Heart left ventricle (tissue), 16 donors: ENCODE measurements around the gene GPRIN3. TPM values are rescaled to one million over a fixed set of nuclear protein-coding genes. Genes with fewer than 3 reads are reported as not detected.

Experiments
- ATAC-seq, 4 donors: fragments of 200-7000 bp; cut with Tn5 transposase; one replicate each; pipeline ENCODE4 v1.9.1; 2020 to 2022; ENCODE audit warnings: moderate library complexity in 4 of 4, mild to moderate bottlenecking in 3 of 4, moderate number of reproducible peaks in 1 of 4
- DNase-seq, 5 donors: peaks; one replicate each; pipeline ENCODE4 v3.0.0-alpha.2; 2020
- H3K27ac ChIP-seq, 12 donors: fragments of 200-600 bp; sonication (generic) in 4 of 12; one replicate each; pipeline versions ENCODE4 v1.5.0 to v1.8.0; 2016 to 2022; ENCODE audit warnings: mild to moderate bottlenecking in 2 of 12
- H3K27me3 ChIP-seq, 9 donors: fragments of 200-600 bp; sonication (generic) in 2 of 9; one replicate each; pipeline versions ENCODE4 v1.5.1 to v1.8.0; 2016 to 2022; ENCODE audit warnings: mild to moderate bottlenecking in 3 of 9
- H3K36me3 ChIP-seq, 9 donors: fragments of 200-600 bp; sonication (generic) in 2 of 9; one replicate each; pipeline versions ENCODE4 v1.5.0 to v1.8.0; 2018 to 2022; ENCODE audit warnings: mild to moderate bottlenecking in 2 of 9
- H3K4me1 ChIP-seq, 12 donors: fragments of 200-600 bp; sonication (generic) in 4 of 12; one replicate each; pipeline versions ENCODE4 v1.5.0 to v1.8.0; 2016 to 2022; ENCODE audit warnings: mild to moderate bottlenecking in 3 of 12
- H3K4me3 ChIP-seq, 12 donors: fragments of 200-600 bp; sonication (generic) in 4 of 12; one replicate each; pipeline versions ENCODE4 v1.5.0 to v1.8.0; 2017 to 2022; ENCODE audit warnings: mild to moderate bottlenecking in 9 of 12, moderate library complexity in 4 of 12
- H3K9me3 ChIP-seq, 12 donors: fragments of 200-600 bp; sonication (generic) in 4 of 12; one replicate each; pipeline versions ENCODE4 v1.5.0 to v1.8.0; 2016 to 2022; ENCODE audit warnings: mild to moderate bottlenecking in 1 of 12
- POLR2A ChIP-seq, 2 donors: fragments of 450-650 bp; IDR thresholded peaks; one replicate each; pipeline ENCODE4 v1.6.1; 2017; ENCODE audit warnings: antibody characterized with exemption in 2 of 2, mild to moderate bottlenecking in 2 of 2, moderate library complexity in 2 of 2
- WGBS, 4 donors: extraction: QIAGEN DNeasy Blood & Tissue Kit in 2 of 4; methylation state at CpG; one replicate each; pipeline versions ENCODE4 v1.1.5 to v1.1.7; 2013 to 2018; 5-methylcytosine and 5-hydroxymethylcytosine counted together
- intact Hi-C, 10 donors: fragments of 100-400 bp; cut with DNase I; formaldehyde crosslinking; loops; one replicate each; pipeline versions ENCODE4 v1.11.1 to v1.14.2; 2022
- polyA plus RNA-seq, 2 donors: library from polyadenylated mRNA; stranded (reverse); fragments of 200-250 nt; gene quantifications; one replicate each; pipeline ENCODE4 v1.2.3, GENCODE V29; 2013
- total RNA-seq, 9 donors: library from RNA; depleted of rRNA in 2 of 9; stranded (reverse); fragments of >200 nt in 2 of 9; fragmentation: NEBNext Ultra II Directional in 3 of 9; extraction: Animal tissue kit (Norgen Biotek cat#: 25700) in 3 of 9; gene quantifications; one replicate each; pipeline versions ENCODE4 v1.1.0 to v1.2.4, GENCODE V29; 2016 to 2023
- TF ChIP-seq, protein P1 (sequence below), 12 donors: fragments of 200-600 bp; sonication (generic) in 4 of 12; IDR thresholded peaks; one replicate each; pipeline versions ENCODE4 v1.5.0 to v1.8.0; 2018 to 2022; ENCODE audit warnings: antibody characterized with exemption in 12 of 12, mild to moderate bottlenecking in 5 of 12
- donor health status: ischemic (EF 13 %, LVEDD 7.1; RV severe dilation, severe dysfunction).
- donor health status: healthy with polysubstance abuse.
- donor health status: DM: no; HTN: yes; CAD: no.
- donor health status: DM: no; HTN: no; CAD: no.
- donor health status: ischemic (EF 25% LVEDD 6.9; RV normal size, moderate dysfunction).
- donor health status: ischemic (EF 25% LVEDD 5.7; RV mildly dilated, moderate dysfunction).
- donor health status: healthy.
- donor health status: DM: yes; HTN: yes; CAD: no.
- donor health status: ischemic (EF 35%, LVEDD 5.7; RV mildly dilated, moderate dysfunction).
- donor health status: nonischemic (EF 11% LVEDD 7.7; RV severe dilation, severe dysfunction).
- donor health status: DM: yes; HTN: yes; CAD: no.
- donor health status: PGD.
- donor health status: ischemic (EF 29% LVEDD 5.4; RV normal size, mild dysfunction).
- donor health status: nonischemic (EF 23%, LVEDD 6.1; RV moderate dilation, normal function).

GPRIN3 gene
- total and polyA plus RNA-seq, 11 donors, result 2.4 to 16.5 (median 13.0) TPM

DNA sequence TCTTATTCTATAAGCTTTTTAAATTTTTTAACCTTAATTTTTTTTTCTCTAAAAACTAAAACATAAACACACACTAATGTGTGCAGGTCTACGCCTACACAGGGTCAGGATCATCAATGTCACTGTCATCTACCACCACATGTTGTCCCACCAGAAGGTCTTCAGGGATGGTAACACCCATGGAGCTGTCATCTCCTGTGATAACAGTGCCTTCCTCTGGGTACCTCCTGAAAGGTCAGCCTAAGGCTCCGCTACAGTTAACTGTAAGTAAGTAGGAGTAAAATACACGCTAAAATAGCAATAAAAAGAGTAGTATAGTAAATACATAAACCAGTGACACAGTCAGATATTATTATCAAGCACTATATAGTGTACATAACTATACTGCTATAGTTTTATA is 45.9 kb upstream of the GPRIN3 start:
- Histone ChIP-seq H3K27me3 (no peaks in the 10 kb centered on the region), H3K9me3 (peaks cover 0 to 3% (median 0%) of the 10 kb centered on the region in 12 donors), H3K27ac (no peak overlapping the region), H3K4me1 (no peaks in the 10 kb centered on the region), H3K36me3 (no peaks in the 10 kb centered on the region), H3K4me3 (no peak overlapping the region)
- ATAC-seq (no peak), DNase-seq (no peak)
- 92 to 96% (median 93%) methylated on average over 3 of the region's 3 CpGs for WGBS, 4 donors
- TF ChIP-seq, protein P1, sequence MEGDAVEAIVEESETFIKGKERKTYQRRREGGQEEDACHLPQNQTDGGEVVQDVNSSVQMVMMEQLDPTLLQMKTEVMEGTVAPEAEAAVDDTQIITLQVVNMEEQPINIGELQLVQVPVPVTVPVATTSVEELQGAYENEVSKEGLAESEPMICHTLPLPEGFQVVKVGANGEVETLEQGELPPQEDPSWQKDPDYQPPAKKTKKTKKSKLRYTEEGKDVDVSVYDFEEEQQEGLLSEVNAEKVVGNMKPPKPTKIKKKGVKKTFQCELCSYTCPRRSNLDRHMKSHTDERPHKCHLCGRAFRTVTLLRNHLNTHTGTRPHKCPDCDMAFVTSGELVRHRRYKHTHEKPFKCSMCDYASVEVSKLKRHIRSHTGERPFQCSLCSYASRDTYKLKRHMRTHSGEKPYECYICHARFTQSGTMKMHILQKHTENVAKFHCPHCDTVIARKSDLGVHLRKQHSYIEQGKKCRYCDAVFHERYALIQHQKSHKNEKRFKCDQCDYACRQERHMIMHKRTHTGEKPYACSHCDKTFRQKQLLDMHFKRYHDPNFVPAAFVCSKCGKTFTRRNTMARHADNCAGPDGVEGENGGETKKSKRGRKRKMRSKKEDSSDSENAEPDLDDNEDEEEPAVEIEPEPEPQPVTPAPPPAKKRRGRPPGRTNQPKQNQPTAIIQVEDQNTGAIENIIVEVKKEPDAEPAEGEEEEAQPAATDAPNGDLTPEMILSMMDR (IDR thresholded peaks at IDR 0.05), result no peak
- no peak for TF ChIP-seq POLR2A (IDR thresholded peaks at IDR 0.05)
- intact Hi-C loops, result no loop called here

DNA sequence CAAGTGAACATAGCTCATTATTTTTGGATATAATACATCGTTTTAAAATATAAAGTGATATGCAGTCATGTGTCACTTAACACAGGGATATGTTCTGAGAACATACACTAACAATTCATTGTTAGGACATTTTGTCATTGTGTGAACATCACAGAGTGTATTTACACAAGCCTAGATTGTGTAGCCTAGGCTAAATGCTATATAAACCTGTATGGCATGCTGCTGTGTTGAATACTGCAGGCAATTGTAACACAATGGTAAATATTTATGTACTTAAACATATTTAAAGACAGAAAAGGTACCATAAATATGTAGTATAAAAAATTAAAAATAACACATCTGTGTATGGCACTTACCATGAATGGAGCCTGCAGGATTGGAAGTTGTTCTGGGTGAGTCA is 44.9 kb upstream of the GPRIN3 start:
- DNase-seq (no peak), ATAC-seq (no peak)
- H3K4me1 ChIP-seq, result no peaks in the 10 kb centered on the region
- H3K4me3 ChIP-seq, result no peak overlapping the region
- no peak for TF ChIP-seq POLR2A (IDR thresholded peaks at IDR 0.05)
- TF ChIP-seq, protein P1 (IDR thresholded peaks at IDR 0.05), result no peak
- H3K36me3 ChIP-seq, result no peaks in the 10 kb centered on the region
- peaks cover 0 to 9% (median 5%) of the 10 kb centered on the region in 12 donors for H3K9me3 ChIP-seq
- no peak overlapping the region for H3K27ac ChIP-seq
- H3K27me3 ChIP-seq, result no peaks in the 10 kb centered on the region
- intact Hi-C loops, result no loop called here
- 46 to 60% (median 55%) methylated on average over 1 of the region's 1 CpG for WGBS, 4 donors

DNA sequence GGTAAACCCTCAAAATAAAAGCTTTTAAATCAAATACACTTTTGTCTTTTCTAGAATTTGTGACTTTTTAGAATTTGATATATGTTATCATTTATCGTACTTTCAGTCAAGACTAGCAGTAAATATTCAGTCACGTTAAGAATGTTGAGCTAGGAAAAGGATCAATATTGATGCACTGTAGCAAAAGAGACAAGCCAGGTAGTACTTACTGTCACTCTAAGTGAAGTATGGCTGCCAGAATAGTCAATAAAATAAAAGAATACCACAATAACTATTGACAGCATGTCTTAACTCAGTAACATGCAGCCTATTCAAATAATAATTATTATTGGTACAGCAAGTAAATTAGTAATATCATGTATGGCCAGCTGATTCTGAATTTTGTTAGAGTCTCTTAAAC is 43.6 kb upstream of the GPRIN3 start:
- no peak for TF ChIP-seq POLR2A (IDR thresholded peaks at IDR 0.05)
- TF ChIP-seq, protein P1 (IDR thresholded peaks at IDR 0.05), result no peak
- ATAC-seq (no peak), DNase-seq (no peak)
- no peaks in the 10 kb centered on the region for H3K4me1 ChIP-seq
- H3K4me3 ChIP-seq, result no peak overlapping the region
- H3K27me3 ChIP-seq, result no peaks in the 10 kb centered on the region
- no peak overlapping the region for H3K27ac ChIP-seq
- H3K9me3 ChIP-seq, result peaks cover 0 to 20% (median 9%) of the 10 kb centered on the region in 12 donors
- no peaks in the 10 kb centered on the region for H3K36me3 ChIP-seq
- 95 to 98% (median 97%) methylated on average over 2 of the region's 2 CpGs for WGBS, 4 donors
- intact Hi-C loops, result no loop called here

DNA sequence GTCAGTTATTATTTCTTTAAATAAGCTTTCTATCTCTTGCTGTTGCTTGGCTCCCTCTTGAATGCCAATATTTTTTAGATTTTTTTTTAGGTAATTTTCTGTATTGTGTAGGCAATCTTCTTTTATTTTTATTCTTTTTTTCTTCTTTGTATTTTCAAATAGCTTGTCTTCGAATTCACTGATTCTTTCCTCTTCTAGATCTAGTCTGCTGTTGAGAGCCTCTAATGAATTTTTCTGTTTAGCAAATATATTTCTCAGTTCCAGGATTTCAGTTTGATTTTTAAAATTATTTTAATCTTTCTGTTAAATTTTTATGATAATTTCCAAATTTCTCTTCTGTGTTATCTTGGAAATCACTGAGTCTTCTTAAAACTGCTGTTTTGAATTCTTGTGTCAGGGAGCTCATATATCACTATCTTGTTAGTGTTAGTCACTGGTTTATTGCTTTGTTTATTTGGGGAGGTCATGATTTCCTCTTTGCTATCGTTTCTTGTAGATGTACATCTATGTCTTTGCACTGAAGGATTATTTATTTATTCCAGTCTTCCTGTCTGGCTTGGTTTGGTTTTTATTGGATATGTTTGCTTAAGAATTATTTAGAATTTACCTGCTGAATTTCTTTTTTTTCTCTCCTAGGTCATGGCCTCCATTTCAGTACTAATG is 39.9 kb upstream of the GPRIN3 start:
- no peak for TF ChIP-seq POLR2A (IDR thresholded peaks at IDR 0.05)
- TF ChIP-seq, protein P1 (IDR thresholded peaks at IDR 0.05), result no peak
- Histone ChIP-seq H3K4me1 (no peaks in the 10 kb centered on the region), H3K27ac (no peak overlapping the region), H3K4me3 (no peak overlapping the region), H3K27me3 (no peaks in the 10 kb centered on the region), H3K36me3 (no peaks in the 10 kb centered on the region), H3K9me3 (peaks cover 0 to 20% (median 9%) of the 10 kb centered on the region in 12 donors)
- ATAC-seq (no peak), DNase-seq (no peak)
- 82 to 91% (median 88%) methylated on average over 2 of the region's 2 CpGs for WGBS, 4 donors
- intact Hi-C loops, result no loop called here
